ENCODE measurements around the gene SUPT5H.

- no peak for TF ChIP-seq CTCF (IDR thresholded peaks at IDR 0.05; ENCODE audit: poor library complexity, severe bottlenecking)
- TF ChIP-seq EP300 (conservative IDR thresholded peaks at IDR 0.05; ENCODE audit: poor library complexity, severe bottlenecking), result no peak
- TF ChIP-seq SMC3 (conservative IDR thresholded peaks at IDR 0.05; ENCODE audit: poor library complexity), result no peak
- TF ChIP-seq EZH2 (IDR thresholded peaks at IDR 0.05; ENCODE audit: borderline replicate concordance, insufficient read depth, low read length, poor library complexity, severe bottlenecking), result no peak
Observed at GRCh38 chr19:39524495-39524894, 79.1 kb downstream of the SUPT5H start.

Data from neural cell (in vitro differentiated cells).